PC-3 (cell line): ENCODE measurements around the gene GNL3.

Experiments
- EZH2 ChIP-seq: fragments of 300-600 bp; sonication (generic); IDR thresholded peaks from one replicate; pipeline ENCODE4 v1.6.1; 2017; ENCODE audit warnings: antibody characterized with exemption, mild to moderate bottlenecking, low read length; ENCODE audit not compliant: unreplicated experiment
- EZH2phosphoT487 ChIP-seq: fragments of 300-600 bp; sonication (generic); IDR thresholded peaks from 2 replicates; pipeline ENCODE4 v1.6.1; 2018; ENCODE audit warnings: mild to moderate bottlenecking, antibody characterized with exemption, low read length, borderline replicate concordance
- TF ChIP-seq, protein P1 (sequence below): fragments of 300-600 bp; sonication (generic); conservative IDR thresholded peaks from 2 replicates; pipeline ENCODE4 v1.5.1; 2017; ENCODE audit warnings: antibody characterized with exemption, low read depth, mild to moderate bottlenecking, low read length

DNA sequence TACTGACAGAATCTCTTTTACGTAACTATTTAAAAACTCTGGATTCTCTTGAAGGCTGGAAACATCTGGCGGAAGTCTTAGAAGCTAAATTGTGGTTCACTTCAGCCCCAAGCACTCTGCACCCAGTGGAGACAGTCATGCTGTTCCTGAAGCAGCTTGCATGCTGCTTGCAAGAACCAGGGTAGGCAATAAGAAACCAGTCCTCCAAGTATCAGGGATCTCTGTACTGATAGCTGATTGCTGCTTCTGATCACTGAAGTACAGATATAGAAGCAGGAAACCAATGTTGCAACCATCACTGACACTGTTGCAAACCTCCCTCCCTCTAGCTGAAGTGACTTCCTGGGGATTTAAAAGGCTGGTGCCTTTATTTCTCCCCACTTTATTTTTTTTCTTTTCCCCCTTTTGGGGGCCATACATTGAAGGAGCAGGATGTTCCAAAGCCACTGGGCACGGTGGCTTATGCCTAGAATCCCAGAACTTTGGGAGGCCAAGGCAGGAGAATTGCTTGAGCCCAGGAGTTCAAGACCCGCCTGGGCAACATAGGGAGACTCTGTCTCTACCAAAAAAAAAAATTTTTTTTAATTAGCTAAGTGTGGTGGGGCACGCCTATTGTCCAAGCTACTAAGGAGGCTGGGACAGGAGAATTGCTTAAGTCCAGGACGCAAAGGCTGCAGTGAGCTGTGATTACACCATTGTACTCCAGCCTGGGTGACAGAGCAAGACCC is 35.3 kb downstream of the GNL3 start:
- TF ChIP-seq, protein P1, sequence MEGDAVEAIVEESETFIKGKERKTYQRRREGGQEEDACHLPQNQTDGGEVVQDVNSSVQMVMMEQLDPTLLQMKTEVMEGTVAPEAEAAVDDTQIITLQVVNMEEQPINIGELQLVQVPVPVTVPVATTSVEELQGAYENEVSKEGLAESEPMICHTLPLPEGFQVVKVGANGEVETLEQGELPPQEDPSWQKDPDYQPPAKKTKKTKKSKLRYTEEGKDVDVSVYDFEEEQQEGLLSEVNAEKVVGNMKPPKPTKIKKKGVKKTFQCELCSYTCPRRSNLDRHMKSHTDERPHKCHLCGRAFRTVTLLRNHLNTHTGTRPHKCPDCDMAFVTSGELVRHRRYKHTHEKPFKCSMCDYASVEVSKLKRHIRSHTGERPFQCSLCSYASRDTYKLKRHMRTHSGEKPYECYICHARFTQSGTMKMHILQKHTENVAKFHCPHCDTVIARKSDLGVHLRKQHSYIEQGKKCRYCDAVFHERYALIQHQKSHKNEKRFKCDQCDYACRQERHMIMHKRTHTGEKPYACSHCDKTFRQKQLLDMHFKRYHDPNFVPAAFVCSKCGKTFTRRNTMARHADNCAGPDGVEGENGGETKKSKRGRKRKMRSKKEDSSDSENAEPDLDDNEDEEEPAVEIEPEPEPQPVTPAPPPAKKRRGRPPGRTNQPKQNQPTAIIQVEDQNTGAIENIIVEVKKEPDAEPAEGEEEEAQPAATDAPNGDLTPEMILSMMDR: no peak
- TF ChIP-seq EZH2: no peak
- no peak for TF ChIP-seq EZH2phosphoT487
